ENCODE results near the gene KLHDC4.

The KLHDC4 gene

GRCh38 chr16:87698676-87699199 lies 67.0 kb downstream of the KLHDC4 start:
- TF ChIP-seq POLR2A (IDR thresholded peaks at IDR 0.05; ENCODE audit: low read length) (no peak), GATA1 (IDR thresholded peaks at IDR 0.05; ENCODE audit: low read depth, low read length) (no peak)
- no peak for DNase-seq

- no peak for DNase-seq
- TF ChIP-seq GATA1 (IDR thresholded peaks at IDR 0.05; ENCODE audit: low read depth, low read length) (no peak), POLR2A (IDR thresholded peaks at IDR 0.05; ENCODE audit: low read length) (no peak)
These were observed 67.5 kb downstream of the KLHDC4 start for GRCh38 chr16:87698241-87698640.

- DNase-seq: no peak
- TF ChIP-seq POLR2A (IDR thresholded peaks at IDR 0.05; ENCODE audit: low read length) (no peak), GATA1 (IDR thresholded peaks at IDR 0.05; ENCODE audit: low read depth, low read length) (no peak)
These were observed 68.0 kb downstream of the KLHDC4 start for GRCh38 chr16:87697792-87698191.

- DNase-seq: no peak
- TF ChIP-seq POLR2A (IDR thresholded peaks at IDR 0.05; ENCODE audit: low read length): no peak
- no peak for TF ChIP-seq GATA1 (IDR thresholded peaks at IDR 0.05; ENCODE audit: low read depth, low read length)
These were observed 68.5 kb downstream of the KLHDC4 start for GRCh38 chr16:87697256-87697655.

- DNase-seq: no peak
- TF ChIP-seq POLR2A (IDR thresholded peaks at IDR 0.05; ENCODE audit: low read length) (no peak), GATA1 (IDR thresholded peaks at IDR 0.05; ENCODE audit: low read depth, low read length) (no peak)
These were observed 69.1 kb downstream of the KLHDC4 start for GRCh38 chr16:87696726-87697125.

GRCh38 chr16:87695534-87695933 lies 70.3 kb downstream of the KLHDC4 start:
- TF ChIP-seq POLR2A (IDR thresholded peaks at IDR 0.05; ENCODE audit: low read length) (no peak), GATA1 (IDR thresholded peaks at IDR 0.05; ENCODE audit: low read depth, low read length) (no peak)
- DNase-seq: no peak

- DNase-seq: no peak
- TF ChIP-seq POLR2A (IDR thresholded peaks at IDR 0.05; ENCODE audit: low read length) (no peak), GATA1 (IDR thresholded peaks at IDR 0.05; ENCODE audit: low read depth, low read length) (no peak)
These were observed 71.2 kb downstream of the KLHDC4 start for GRCh38 chr16:87694441-87695125.

GRCh38 chr16:87693827-87694226 lies 72.0 kb downstream of the KLHDC4 start:
- TF ChIP-seq GATA1 (IDR thresholded peaks at IDR 0.05; ENCODE audit: low read depth, low read length): no peak
- TF ChIP-seq POLR2A (IDR thresholded peaks at IDR 0.05; ENCODE audit: low read length): no peak
- no peak for DNase-seq

- no peak for DNase-seq
- TF ChIP-seq GATA1 (IDR thresholded peaks at IDR 0.05; ENCODE audit: low read depth, low read length): no peak
- TF ChIP-seq POLR2A (IDR thresholded peaks at IDR 0.05; ENCODE audit: low read length): no peak
These were observed 73.0 kb downstream of the KLHDC4 start for GRCh38 chr16:87692756-87693155.

- TF ChIP-seq GATA1 (IDR thresholded peaks at IDR 0.05; ENCODE audit: low read depth, low read length) (no peak), POLR2A (IDR thresholded peaks at IDR 0.05; ENCODE audit: low read length) (no peak)
These were observed 73.6 kb downstream of the KLHDC4 start for GRCh38 chr16:87692176-87692575.

GRCh38 chr16:87691686-87692079 lies 74.1 kb downstream of the KLHDC4 start:
- TF ChIP-seq GATA1 (IDR thresholded peaks at IDR 0.05; ENCODE audit: low read depth, low read length) (no peak), POLR2A (IDR thresholded peaks at IDR 0.05; ENCODE audit: low read length) (no peak)
- DNase-seq: no peak

More at GRCh38 chr16:87692176-87692575, 73.6 kb downstream of the KLHDC4 start:
- no peak for DNase-seq

GRCh38 chr16:87690911-87691685 lies 74.7 kb downstream of the KLHDC4 start:
- no peak for TF ChIP-seq GATA1 (IDR thresholded peaks at IDR 0.05; ENCODE audit: low read depth, low read length)
- no peak for DNase-seq

GRCh38 chr16:87689956-87690465 lies 75.8 kb downstream of the KLHDC4 start:
- TF ChIP-seq POLR2A (IDR thresholded peaks at IDR 0.05; ENCODE audit: low read length) (no peak), GATA1 (IDR thresholded peaks at IDR 0.05; ENCODE audit: low read depth, low read length) (no peak)
- no peak for DNase-seq

Data from erythroblast (primary cell).